ENCODE results near the gene MTMR8. TPM values are rescaled to one million over a fixed set of nuclear protein-coding genes. Genes with fewer than 3 reads are reported as not detected.

The MTMR8 gene
- 1.3 and 3.1 TPM in 2 replicates for total RNA-seq

GRCh38 chrX:64394874-64395567 lies at the start of gene MTMR8:
Gene MTMR8, minus strand, starts transcription at chrX:64395452. Its CDS starts 89 bp downstream, at chrX:64395363.
- Histone ChIP-seq H3K4me3 (ENCODE audit: low read depth, low read length) (peak within 1 kb of the TSS; percentile 46), H3K27me3 (ENCODE audit: control insufficient read depth, insufficient read depth, low read length) (no peaks in the 10 kb centered on the region), H3K36me3 (ENCODE audit: control insufficient read depth, insufficient read depth, low read length) (no peaks in the 10 kb centered on the region)
- no peak for TF ChIP-seq CTCF (IDR thresholded peaks at IDR 0.05; ENCODE audit: insufficient read depth, low read length, severe bottlenecking)
- FAIRE-seq (no peak), DNase-seq (ENCODE audit: low read depth) (peak; percentile 41)

GRCh38 chrX:64439551-64439950 lies 44.3 kb upstream of the MTMR8 start:
- DNase-seq (ENCODE audit: low read depth) (no peak), FAIRE-seq (no peak)
- H3K36me3 ChIP-seq (ENCODE audit: control insufficient read depth, insufficient read depth, low read length): no peaks in the 10 kb centered on the region
- TF ChIP-seq CTCF (IDR thresholded peaks at IDR 0.05; ENCODE audit: insufficient read depth, low read length, severe bottlenecking): no peak
- no peaks in the 10 kb centered on the region for H3K27me3 ChIP-seq (ENCODE audit: control insufficient read depth, insufficient read depth, low read length)
- H3K4me3 ChIP-seq (ENCODE audit: low read depth, low read length): no peak overlapping the region

GRCh38 chrX:64437665-64438064 lies 42.4 kb upstream of the MTMR8 start:
- Histone ChIP-seq H3K36me3 (ENCODE audit: control insufficient read depth, insufficient read depth, low read length) (no peaks in the 10 kb centered on the region), H3K4me3 (ENCODE audit: low read depth, low read length) (no peak overlapping the region), H3K27me3 (ENCODE audit: control insufficient read depth, insufficient read depth, low read length) (no peaks in the 10 kb centered on the region)
- no peak for TF ChIP-seq CTCF (IDR thresholded peaks at IDR 0.05; ENCODE audit: insufficient read depth, low read length, severe bottlenecking)
- FAIRE-seq (no peak), DNase-seq (ENCODE audit: low read depth) (no peak)

- no peak for TF ChIP-seq CTCF (IDR thresholded peaks at IDR 0.05; ENCODE audit: insufficient read depth, low read length, severe bottlenecking)
- FAIRE-seq: no peak
- H3K36me3 ChIP-seq (ENCODE audit: control insufficient read depth, insufficient read depth, low read length): no peaks in the 10 kb centered on the region
- no peaks in the 10 kb centered on the region for H3K27me3 ChIP-seq (ENCODE audit: control insufficient read depth, insufficient read depth, low read length)
- no peak for DNase-seq (ENCODE audit: low read depth)
- H3K4me3 ChIP-seq (ENCODE audit: low read depth, low read length): no peak overlapping the region
These were observed 42.0 kb upstream of the MTMR8 start for GRCh38 chrX:64437218-64437617.

- Histone ChIP-seq H3K27me3 (ENCODE audit: control insufficient read depth, insufficient read depth, low read length) (no peaks in the 10 kb centered on the region), H3K4me3 (ENCODE audit: low read depth, low read length) (no peak overlapping the region), H3K36me3 (ENCODE audit: control insufficient read depth, insufficient read depth, low read length) (no peaks in the 10 kb centered on the region)
- DNase-seq (ENCODE audit: low read depth): no peak
- no peak for TF ChIP-seq CTCF (IDR thresholded peaks at IDR 0.05; ENCODE audit: insufficient read depth, low read length, severe bottlenecking)
- FAIRE-seq: no peak
These were observed 33.1 kb upstream of the MTMR8 start for GRCh38 chrX:64428371-64428770.

GRCh38 chrX:64427787-64428186 lies 32.5 kb upstream of the MTMR8 start:
- no peak for TF ChIP-seq CTCF (IDR thresholded peaks at IDR 0.05; ENCODE audit: insufficient read depth, low read length, severe bottlenecking)
- no peak for FAIRE-seq
- no peak for DNase-seq (ENCODE audit: low read depth)
- no peaks in the 10 kb centered on the region for H3K27me3 ChIP-seq (ENCODE audit: control insufficient read depth, insufficient read depth, low read length)
- H3K4me3 ChIP-seq (ENCODE audit: low read depth, low read length): no peak overlapping the region
- no peaks in the 10 kb centered on the region for H3K36me3 ChIP-seq (ENCODE audit: control insufficient read depth, insufficient read depth, low read length)
